HG02884 (cell line): Measurements from ENCODE around the gene SDE2.
A peak's percentile ranks its signal among the peaks of the same experiment; 100 is the strongest.
"Not testable (repeated sequence)": the region's sequence is repeated elsewhere in the genome, so short reads cannot be mapped to it uniquely, and the experiment has no call there.

ENCODE experiments used
- ATAC-seq: cut with Tn5 transposase; IDR thresholded peaks from one replicate; pipeline ENCODE4 v1.9.1; 2021; ENCODE audit warnings: mild to moderate bottlenecking, moderate library complexity; ENCODE audit not compliant: unreplicated experiment

Gene SDE2

DNA sequence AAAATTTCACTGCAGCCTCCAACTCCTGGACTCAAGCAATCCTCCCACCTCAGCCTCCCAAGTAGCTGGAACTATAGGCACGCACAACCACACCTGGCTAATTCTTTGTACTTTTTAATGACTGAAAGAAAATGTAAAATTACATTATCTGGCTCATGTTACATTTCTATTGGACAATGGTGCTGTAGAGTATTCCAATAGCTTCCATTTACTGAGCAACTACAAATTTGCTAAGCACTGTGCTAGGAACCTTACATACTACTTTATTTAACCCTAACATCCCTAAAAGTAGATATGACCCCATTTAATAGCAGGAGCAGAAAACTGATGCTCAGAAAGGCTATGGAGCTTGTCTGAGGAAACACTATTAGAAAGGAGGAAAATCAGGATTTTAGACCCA lies 19.7 kb downstream of the SDE2 start:
- ATAC-seq, result no peak

DNA sequence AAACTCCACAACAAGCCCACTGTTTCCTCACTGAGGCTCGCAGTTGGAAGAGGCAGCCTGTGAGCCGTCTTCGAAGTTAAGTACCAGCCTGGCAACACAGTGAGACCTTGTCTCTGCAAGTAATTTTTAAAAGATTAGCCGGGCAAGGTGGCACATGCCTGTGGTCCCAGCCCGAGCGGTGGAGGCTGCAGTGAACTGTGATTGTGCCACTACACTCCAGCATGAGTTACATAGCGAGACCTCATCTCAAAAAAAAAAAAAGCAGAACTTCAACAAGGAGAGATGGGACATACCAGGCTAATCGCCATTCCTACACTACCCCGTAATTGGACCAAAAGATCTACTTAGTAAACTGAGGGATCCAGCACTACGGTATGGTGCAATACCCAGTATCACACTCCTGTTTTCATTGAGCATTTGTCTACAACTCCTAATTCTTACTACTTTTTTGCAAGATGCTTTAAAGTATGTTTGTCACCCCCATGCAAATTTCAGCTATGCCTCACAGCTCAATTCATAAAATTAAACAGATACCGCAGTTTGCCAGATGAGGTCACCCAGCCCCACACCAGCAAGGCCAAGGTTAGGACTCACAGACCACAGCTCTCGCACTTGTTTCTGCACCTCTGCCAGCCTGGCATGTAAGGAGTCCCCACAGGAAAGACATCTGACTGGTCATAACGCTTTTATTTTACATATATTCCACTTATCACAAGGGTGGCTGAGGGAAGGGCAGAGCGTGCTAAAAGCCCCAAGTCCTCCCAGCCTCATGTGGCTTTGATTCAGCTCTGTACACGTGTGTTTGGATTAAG lies 21.0 kb downstream of the SDE2 start:
- peak; percentile 56 for ATAC-seq

DNA sequence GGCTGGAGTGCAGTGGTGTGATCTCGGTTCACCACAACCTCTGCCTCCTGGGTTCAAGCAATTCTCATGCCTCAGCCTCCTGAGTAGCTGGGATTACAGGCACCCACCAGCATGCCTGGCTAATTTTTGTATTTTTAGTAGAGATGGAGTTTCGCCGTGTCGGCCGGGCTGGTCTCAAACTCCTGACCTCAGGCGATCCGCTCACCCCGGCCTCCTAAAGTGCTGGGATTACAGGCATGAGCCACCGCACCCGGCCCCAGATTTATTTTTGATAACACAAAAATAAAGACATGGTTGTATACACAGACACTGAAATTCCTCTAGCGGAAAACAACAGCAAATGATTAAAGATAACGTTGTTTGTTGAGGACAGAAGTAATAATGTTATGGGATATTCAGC lies 24.0 kb downstream of the SDE2 start:
- ATAC-seq, result not testable (repeated sequence)

DNA sequence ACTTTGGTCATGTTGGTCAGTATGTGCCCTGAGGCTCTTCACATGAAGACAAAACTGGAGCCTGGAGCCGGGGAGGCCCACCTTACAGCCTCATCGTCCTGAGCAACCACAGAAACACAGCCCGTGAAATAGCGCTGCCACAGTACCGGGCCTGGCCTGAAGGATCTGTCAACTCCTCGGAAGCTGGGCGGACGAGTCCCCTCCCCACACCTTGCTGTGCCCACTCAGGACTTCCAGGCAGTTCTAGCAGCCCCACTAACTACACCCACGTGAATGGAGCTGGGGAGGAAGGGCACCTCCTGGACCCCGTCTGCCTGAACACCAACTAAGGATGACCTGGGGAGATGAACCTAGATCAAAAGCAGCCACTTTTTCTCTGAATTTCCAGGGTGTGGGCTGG lies 24.7 kb downstream of the SDE2 start:
- no peak for ATAC-seq

DNA sequence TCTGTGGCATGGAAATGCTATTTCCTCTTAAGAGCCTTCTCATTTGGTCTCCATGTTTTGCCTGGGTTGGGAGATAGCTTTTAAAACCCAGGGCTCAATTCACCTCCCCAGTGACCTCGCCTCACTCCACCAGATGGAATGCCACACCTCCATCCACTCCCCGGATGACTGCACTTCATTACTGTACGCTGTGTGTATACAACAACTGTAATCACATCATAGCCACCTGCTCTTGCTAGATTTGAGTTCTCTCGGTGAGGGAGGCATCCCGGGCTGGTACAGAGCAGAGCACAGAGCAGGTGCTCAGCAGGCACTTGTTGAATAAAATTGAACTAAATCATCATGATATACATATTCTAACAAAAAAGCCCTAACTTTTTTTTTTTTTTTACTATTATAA lies 26.0 kb downstream of the SDE2 start:
- ATAC-seq, result no peak

DNA sequence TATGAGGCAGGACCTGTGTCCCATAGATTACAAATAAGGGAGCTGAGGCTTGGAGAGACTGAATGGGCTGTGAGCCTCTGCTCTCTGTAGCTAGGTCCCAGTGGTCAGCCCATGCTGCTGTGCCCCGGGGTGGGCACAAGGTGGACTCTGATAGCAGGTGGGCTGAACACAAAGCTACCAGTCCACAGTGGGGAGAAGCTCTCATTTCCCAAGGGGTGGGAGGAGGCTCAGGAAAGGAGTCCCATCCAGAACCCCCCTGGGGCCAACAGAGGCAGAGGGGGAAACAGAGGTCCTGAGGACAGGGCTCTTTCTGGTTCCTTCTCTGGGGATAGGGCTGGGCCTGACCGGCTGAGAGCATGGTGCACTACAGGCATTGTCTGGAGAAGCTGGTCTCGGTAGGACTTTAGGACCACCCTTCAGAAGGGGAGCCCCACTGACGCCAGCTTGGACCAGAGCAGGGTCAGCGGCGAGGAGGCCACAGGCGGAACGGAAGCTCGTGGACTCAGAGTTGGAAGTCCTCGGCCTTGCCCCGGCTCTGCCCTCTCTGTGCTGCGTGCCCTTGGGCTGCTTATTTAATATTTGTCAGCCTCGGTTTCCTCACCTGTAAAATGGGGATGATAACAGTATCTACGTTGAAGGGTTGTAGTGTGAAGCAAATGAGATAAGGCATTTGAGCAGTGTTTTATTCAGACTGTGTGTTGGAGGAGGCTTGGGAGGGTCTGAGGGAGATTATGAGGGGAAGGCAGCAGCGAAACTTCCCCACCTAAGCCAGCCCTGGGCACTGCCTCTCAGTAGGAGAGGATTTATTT lies 26.6 kb downstream of the SDE2 start:
- no peak for ATAC-seq

DNA sequence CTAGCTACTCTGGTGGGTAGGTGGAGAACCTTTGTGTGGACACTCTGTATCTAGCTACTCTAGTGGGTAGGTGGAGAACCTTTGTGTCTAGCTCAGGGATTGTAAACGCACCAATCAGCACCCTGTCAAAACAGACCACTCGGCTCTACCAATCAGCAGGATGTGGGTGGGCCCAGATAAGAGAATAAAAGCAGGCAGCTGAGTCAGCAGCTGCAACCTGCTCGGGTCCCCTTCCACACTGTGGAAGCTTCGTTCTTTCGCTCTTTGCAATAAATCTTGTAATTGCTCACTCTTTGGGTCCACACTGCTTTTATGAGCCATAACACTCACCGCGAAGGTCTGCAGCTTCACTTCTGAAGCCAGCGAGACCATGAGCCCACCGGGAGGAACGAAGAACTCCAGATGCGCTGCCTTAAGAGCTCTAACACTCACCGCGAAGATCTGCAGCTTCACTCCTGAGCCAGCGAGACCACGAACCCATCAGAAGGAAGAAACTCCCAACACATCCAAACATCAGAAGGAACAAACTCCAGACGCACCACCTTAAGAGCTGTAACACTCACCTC lies 28.5 kb downstream of the SDE2 start:
- ATAC-seq, result not testable (repeated sequence)

DNA sequence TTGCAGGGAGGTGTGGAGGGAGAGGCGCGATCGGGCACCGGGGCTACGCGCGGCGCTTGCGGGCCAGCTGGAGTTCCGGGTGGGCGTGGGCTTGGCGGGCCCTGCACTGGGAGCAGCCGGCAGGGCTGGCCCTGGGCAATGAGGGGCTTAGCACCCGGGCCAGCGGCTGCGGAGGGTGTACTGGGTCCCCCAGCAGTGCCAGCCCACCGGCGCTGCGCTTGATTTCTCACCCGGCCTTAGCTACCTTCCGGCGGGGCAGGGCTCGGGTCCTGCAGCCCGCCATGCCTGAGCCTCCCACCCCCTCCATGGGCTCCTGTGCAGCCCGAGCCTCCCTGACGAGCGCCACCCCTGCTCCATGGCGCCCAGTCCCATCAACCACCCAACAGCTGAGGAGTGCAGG lies 29.4 kb downstream of the SDE2 start:
- not testable (repeated sequence) for ATAC-seq

DNA sequence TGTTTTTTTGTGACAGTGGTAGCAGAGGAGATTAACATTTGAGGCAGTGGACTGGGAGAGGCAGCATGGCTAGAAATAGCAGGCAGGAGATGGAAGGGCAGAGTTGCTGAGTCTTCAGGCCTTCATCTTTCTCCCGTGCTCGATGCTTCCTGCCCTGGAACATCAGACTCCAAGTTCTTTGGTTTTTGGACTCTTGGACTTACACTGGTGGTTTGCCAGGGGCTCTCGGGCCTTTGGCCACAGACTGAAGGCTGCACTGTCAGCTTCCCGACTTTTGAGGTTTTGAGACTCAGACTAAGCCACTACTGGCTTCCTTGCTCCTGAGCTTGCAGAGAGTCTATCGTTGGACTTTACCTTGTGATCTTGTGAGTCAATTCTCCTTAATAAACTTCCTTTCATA lies 33.9 kb downstream of the SDE2 start:
- no peak for ATAC-seq

DNA sequence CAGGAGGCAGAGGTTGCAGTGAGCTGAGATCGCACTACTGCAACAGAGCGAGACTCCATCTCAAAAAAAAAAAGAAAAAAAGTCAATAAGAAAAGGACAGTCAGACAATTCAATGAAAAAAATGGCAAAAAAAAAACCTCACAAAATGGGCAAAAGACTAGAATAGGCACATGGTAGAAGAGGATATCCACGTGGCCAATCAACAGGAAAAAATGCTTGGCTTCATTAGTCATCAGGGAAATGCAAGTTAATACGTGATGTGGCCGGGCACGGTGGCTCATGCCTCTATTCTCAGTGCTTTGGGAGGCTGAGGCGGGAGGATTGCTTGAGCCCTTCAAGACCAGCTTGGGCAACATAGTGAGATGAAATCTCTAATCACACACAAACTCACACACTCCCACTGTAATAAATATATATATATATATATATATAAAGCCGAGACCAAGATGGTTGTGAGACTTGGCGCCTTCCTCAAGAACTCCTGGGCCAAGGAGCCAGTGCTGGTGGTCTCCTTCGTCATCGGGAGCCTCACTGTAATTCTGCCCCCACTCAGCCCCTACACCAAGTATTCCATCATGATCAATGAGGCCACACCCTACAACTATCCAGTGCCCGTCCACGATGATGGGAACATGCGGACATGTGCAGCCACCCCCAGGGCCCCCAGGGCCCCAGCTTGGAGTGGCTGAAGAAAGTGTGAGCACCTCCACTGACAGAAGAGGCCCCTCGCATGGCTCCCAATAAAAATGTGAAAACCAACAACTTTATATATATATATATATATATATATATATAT lies 35.2 kb downstream of the SDE2 start:
- no peak for ATAC-seq

DNA sequence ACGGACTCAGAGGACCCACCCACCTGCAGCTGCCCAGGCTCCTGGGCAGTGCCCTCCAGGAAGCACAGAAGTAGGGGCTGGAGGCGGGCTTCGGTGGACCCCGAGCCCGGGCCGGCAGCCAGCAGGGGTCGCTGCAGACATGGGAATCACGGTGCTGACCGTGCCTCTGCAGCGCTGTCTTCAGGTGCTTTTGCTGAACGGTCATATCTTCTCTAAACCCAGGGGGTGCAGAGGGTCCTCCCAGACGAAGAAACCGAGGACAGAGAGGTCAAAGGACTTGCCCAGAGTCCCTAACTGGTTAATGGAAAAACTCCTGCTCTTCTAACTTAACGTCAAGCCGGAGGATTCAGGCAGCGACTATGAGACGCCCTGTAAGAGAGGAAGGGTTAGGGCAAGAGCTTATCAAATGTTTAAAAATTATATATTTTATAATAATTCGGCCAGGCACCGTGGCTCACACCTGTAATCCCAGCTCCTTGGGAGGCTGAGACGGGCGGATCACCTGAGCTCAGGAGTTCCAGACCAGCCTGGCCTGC lies 36.6 kb downstream of the SDE2 start:
- ATAC-seq, result peak; percentile 74

DNA sequence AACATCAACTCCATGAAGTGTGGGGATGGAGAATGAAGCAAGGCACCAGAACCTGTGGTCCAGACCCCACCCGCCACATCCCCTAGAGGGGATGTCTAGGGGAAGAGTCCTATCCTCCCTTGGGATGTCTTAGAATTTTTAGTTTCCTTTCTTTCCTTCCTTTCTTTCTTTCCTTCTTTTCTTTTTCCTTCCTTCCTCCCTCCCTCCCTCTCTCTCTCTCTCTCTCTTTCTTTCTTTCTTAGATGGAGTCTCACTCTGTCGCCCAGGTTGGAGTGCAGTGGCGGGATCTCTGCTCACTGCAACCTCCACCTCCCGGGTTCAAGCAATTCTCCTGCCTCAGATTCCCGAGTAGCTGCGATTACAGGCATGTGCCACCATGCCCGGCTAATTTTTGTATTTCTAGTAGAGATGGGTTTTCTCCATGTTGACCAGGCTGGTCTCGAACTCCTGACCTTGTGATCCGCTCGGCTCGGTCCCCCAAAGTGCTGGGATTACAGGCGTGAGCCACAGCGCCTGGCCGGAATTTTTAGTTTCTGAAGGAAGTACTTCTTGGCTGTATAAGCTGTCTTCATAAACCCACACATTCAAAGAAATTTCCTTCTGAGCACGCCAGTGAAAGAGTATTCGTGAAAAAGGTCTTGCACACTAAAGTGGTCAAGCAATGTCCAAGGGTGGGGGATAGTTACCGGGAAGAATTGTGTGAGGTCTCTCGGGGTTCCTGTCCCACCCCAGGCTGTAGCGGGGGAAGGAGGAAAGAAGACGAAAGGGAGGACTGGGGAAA lies 37.3 kb downstream of the SDE2 start:
- ATAC-seq, result no peak

DNA sequence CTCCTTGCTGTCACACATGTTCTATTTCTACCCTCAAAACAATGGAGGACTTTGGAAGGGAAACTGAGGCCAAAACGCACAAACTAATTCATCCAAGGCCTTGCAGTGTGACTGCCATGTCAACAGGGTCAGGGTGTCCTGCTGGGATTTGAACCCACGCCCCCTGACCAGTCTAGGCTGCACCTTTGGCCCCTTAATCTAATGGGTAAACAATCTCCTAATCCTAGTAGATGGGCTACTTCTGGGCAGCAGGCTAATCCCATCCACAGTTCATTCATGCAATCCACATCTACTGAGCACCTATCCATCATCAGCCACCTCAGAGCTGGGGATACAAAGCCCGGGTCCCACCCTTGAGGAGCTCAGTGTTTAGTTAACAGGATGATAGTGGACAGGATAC lies 41.1 kb downstream of the SDE2 start:
- ATAC-seq, result no peak

DNA sequence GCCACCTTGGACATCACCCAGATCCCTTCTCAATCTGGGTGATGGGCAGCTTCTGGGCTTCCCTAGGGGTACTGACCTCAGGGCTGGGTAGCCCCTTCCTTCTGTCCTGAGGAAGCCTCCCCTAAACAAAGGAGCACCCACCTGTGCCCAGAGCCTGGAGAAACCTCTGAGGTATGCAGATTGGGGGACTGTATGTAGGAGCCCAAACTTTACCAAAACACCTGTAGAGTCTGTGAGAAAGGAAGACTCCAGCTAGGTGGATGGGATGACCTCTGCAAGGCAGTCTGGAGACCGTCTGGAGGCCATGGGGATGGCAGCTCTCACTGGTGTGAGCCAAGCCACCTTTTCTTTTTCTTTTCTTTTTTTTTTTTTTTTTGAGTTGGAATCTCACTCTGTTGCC lies 44.4 kb downstream of the SDE2 start:
- ATAC-seq, result no peak

DNA sequence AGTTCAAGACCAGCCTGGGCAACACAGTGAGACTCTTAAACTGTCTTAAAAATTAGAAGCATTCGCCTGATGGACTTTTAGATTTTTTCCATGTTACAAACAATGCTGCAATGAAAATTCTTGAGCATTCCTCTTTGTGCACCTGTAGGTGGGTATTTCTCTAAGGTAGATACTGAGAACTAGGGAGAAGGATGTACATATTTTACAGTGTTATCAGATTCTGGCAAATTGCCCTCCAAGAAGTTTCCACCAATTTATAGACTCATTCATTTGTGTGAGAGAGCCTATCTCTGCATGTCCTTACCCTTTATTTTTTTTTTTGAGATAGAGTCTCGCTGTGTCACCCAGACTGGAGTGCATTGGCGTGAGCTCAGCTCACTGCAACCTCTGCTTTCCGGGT lies 45.8 kb downstream of the SDE2 start:
- ATAC-seq, result no peak

DNA sequence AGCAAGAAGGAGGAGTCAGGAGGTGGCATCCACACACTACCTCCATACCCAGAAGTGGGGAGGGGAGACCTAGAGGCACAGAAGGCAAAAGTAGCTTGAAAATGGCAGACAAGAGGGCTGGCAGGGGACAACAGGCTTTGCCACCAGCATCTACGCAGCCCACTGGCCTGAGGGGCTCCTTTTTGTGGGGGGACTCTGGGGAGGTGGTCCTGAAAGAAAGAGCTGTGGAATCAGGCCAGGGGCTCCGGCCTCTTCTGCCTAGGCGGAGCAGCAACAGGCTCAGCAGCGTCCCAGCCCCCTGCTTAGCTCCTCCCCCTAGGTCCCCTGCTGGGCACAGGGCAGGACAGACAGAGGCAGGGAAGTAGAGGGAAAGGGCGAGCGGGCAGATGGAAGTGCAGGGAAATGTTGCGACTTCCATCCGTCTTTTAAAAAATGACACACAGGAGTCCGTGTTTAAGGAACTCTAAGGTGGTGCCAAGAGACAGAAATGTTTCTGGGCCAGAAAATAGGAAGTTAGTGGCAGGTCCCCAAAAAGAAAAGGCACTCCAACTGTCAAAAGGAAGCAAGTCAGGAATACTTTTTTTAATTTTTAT lies 48.1 kb downstream of the SDE2 start:
- no peak for ATAC-seq

DNA sequence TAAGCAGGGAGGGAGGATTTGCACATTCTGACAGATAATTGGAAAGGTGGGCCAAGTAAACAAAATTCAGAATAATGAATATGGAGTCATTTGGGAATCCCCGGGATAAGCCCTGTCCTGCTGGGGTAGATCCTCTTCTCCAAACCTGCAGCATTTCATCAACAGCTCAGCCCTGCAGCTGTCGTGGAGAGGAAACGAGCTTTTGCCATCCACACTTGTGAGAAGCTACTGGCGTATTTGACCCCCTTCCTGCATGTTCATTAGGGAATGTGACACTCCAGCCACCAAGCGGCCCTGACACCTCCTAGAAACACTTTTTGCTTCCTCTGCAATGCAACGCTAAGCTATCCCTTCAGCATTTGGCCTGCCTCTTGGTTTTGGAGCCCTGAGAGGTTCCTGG lies 50.1 kb downstream of the SDE2 start:
- no peak for ATAC-seq

DNA sequence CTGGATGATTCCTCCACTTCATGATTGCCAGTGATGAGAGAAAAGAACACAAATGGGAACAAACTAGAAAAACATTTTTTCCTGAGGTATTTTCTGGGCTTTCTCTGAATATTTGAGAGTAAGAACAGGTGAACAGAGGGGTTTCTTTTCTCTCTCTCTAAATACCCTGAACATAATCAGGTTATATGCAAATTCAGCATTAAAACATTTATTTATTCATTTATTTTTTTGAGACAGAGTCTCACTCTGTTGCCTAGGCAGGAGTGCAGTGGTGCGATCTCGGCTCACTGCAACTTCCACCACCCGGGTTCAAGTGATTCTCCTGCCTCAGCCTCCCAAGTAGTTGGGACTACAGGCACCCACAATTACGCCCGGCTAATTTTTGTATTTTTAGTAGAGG lies 52.3 kb downstream of the SDE2 start:
- no peak for ATAC-seq

DNA sequence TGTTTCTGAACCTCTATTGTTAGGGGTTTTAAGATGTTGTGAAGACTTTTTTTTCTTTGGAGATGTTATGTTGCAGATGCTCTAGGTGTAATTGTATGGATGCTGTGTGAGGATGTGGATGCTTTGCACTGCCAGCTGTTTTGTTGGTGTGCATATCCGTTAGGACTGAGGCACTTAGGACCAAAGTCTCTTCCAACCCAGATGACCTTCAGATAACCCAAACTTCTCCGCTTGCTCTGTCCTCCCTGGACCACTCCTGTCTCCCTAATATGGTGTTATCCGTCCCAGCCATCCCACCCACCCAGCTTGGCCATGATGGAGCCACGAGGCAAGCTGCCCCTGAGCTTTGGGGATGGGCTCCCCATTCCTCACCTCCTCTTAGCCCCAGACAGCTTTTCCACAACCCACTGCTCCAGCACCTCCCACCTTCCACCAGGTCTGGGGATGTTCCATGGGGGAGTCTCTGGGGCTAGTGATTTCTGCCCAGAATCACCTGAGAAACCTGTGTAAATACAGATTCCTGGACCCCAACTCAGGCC lies 53.0 kb downstream of the SDE2 start:
- no peak for ATAC-seq
